22Rv1 (cell line): ENCODE results near the gene ADAMTS8.

Experiments
- H3K27ac ChIP-seq: fragments of 450-650 bp; 2 replicates; pipeline ENCODE4 v1.5.1; 2017
- ZFX ChIP-seq: fragments of 450-650 bp; IDR thresholded peaks from 2 replicates; pipeline ENCODE4 v1.6.1; 2017; ENCODE audit warnings: antibody characterized with exemption, borderline replicate concordance
- TF ChIP-seq, protein P1 (sequence below): fragments of 450-650 bp; IDR thresholded peaks from 2 replicates; pipeline ENCODE4 v1.5.1; 2017; ENCODE audit warnings: mild to moderate bottlenecking

ADAMTS8 gene

DNA sequence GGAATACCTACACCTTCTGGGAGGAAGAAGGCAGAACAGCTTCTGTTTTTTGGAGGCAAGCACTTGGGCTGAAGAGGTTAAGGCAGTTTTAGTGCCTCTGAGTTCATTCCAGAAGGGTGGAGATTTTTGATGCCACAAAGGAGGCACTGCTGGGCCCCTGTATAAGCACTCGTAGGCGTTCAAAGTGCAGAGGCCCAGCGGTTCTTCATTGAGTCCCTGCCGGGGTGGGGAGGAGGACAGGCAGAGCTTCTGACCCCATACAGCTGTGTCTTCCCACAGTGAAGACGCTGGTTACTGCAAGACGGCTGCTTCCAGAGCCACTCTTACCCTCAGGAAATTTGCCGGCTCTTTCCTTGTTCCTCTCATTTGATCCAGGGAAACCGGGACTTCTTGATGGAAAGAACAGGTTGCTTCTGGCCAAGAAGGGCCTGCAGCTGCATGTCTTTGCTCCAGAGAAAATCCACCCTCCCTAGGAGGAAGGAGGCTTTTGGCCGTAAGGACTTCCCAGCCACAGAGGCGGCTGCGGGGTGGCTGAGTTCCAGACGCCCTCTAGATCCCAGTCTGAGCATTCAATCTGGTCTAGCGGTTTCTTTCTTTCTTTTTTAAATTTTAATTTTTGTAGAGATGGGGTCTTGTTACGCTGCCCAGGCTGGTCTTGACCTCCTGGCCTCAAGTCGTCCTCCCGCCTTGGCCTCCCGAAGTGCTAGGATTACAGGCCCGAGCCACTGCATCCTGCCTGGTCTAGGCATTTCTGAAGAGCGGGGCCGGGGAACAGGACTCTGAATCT, 29.4 kb upstream of the ADAMTS8 start:
- no peak for TF ChIP-seq ZFX
- H3K27ac ChIP-seq = no peak overlapping the region

DNA sequence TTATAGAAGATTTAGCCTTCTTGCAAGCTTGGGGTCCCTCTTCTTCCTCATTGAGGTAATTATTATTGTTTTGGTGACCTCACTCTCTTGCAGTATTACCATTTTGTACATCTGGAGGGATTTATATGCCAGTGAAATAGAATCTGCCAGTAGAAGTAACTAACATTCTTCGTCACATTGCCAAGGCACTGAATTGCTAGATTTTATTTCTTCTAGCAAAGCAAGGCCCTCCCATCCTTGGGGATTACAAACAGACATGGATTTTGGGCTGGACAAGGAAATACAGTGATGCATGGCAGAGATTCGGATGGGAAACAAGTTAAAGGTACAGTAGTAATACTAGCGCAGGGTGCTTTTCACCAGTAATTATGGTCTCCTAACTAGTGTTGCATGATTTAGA, 27.9 kb upstream of the ADAMTS8 start:
- TF ChIP-seq, protein P1, sequence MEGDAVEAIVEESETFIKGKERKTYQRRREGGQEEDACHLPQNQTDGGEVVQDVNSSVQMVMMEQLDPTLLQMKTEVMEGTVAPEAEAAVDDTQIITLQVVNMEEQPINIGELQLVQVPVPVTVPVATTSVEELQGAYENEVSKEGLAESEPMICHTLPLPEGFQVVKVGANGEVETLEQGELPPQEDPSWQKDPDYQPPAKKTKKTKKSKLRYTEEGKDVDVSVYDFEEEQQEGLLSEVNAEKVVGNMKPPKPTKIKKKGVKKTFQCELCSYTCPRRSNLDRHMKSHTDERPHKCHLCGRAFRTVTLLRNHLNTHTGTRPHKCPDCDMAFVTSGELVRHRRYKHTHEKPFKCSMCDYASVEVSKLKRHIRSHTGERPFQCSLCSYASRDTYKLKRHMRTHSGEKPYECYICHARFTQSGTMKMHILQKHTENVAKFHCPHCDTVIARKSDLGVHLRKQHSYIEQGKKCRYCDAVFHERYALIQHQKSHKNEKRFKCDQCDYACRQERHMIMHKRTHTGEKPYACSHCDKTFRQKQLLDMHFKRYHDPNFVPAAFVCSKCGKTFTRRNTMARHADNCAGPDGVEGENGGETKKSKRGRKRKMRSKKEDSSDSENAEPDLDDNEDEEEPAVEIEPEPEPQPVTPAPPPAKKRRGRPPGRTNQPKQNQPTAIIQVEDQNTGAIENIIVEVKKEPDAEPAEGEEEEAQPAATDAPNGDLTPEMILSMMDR = no peak
- TF ChIP-seq ZFX = no peak
- no peak overlapping the region for H3K27ac ChIP-seq

DNA sequence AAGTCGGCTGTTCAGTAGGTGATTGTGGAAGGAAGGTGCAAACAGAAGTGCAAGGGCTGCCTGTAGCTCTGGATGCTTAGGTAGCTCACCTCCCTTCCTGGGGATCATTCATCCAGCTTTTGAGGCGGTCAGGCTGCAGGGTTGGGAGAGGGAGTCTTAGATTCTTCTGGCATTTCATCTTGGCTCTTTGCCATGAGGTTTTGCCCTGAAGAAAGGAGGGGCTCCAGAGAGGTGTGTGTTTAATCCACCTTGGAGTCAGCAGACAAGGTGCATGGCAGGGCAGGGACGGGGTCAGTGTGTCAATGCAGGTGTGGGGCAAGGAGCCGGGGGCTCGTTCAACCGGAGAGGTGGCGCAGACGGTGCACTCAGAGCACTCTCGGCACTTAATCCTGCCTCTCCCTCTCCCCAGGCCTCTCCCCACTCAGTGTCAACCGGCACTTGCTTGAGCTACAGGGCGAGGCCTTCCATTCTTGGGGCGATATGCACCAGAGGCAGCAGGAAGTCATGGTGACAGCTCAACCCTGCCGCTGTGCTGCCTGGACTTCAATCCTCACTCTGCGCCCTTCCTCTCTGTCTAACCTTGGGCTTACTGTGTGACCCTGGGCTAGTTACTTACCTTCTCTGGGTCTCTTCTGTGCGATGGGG, 27.2 kb upstream of the ADAMTS8 start:
- TF ChIP-seq ZFX = no peak
- TF ChIP-seq, protein P1 = no peak
- no peak overlapping the region for H3K27ac ChIP-seq

DNA sequence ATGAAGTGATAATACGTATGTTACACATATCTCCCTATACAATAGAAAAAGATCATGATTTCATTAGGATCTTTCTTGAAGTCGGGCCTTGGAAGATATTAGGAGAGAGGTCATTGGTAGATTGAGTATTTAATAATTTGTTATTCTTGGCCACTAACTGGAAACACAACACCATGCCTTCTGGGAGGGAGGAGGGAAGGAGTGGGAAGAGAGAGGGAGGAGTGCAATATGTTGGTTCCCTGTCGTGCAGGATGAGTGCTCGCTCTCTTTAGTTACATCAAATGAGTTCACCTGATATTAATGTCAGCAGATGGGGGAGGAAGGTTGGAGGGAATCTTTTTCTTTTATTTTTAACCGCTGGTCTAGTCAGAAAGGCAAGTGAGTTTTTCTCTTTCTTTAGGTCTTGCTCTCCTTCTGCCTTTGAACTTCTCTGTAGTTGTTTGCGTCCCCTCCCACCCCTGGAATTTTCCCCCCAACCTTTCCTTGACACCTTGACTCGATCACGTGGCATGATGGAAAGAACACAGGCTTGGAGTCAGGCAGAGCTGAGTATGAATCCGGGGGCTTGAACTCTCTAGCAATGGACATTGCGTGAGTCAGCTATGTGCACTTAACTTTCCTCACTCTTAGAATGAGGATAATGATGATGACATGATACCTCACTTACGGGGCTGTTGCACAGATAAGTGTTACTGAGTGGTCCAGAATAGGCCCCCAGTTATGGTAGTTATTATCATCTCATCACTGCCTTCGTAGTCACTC, 26.3 kb upstream of the ADAMTS8 start:
- TF ChIP-seq ZFX = no peak
- TF ChIP-seq, protein P1 = no peak
- H3K27ac ChIP-seq = no peak overlapping the region

DNA sequence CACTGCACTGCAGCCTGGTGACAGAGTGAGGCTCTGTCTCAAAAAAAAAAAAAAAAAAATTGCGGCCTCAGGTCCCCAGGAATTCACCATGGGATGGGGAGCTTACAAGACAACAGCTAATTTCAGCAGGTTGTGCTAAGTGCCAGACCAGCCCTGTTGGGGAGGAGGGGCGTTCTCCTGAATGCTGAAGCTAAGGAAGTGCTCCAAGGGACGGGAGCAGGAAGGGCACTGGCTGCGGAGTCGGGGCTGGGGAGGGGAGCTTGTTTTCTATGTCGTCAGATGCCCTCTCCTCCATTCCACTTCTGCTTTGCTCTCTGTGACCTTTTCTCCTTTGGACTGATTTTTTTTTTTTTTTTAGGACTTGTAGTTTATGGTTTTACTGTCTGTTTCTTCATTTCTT, 24.5 kb upstream of the ADAMTS8 start:
- H3K27ac ChIP-seq = no peak overlapping the region
- no peak for TF ChIP-seq ZFX
- TF ChIP-seq, protein P1 = no peak

DNA sequence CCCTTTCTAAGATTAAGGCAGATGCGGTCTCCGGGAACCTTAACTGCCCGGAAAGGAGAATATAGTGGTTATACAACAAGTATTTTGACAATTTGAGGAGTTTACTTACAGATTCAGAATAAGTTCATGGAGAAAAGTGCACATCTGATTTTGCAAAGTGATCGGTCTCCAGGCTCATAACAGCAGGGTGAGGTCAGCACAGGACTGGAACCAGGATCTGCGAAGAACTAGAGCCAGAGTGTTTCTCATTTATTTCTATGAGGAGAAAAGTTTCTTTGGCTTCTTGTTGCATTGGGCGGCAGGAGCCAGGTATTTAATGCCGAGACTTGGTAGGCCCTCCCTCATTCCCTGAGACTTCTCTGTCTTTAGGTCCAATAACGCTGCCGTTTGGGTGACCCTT, 23.8 kb upstream of the ADAMTS8 start:
- H3K27ac ChIP-seq = no peak overlapping the region
- no peak for TF ChIP-seq ZFX
- TF ChIP-seq, protein P1 = no peak

DNA sequence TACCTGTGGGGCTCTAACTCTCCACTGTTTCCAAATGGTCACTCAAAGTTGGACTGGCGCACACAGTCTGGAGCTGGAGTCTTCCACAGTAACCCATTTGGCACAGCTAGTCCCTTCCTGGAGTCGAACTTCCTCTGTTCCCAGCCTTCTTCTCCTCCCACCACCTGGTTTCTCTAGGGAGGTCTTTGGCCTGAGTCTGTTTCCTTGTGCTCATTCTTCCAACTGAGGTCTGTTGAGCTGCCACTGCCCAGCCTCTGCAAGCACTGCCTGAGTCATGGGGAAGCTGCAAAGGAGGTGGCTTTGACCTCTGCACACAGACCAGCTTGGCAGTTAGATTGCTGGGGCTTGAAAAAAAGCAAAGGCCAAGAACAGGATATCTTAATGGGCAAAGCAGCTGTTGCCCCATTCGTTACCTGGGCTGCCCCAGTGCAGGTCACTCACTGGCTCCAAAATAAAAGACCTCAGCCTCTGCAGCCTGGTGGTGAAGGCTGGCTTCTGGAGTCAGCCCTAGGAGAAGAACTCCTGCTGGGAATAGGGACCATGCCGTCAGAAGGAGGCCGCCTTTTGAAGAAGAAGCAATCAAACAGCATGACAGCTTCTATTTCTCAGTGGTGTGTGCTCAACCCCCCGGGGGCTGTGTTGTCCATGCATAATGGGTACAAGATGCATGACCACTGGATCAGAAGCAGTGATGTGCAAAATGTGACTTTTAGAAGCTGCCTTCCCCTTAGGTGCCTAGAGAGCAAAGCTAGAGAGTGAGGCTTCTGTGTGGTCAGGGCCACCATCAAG, 23.0 kb upstream of the ADAMTS8 start:
- no peak overlapping the region for H3K27ac ChIP-seq
- TF ChIP-seq, protein P1 = no peak
- no peak for TF ChIP-seq ZFX
